NCI-H2196 (cell line): ENCODE measurements around the gene TULP4.
A peak's percentile ranks its signal among the peaks of the same experiment; 100 is the strongest.

Experiments
- DNase-seq: peaks from one replicate; lab custom pipeline; 2025; ENCODE audit not compliant: unreplicated experiment; lab: John Stamatoyannopoulos, UW

TULP4 gene

GRCh38 chr6:158357570-158358216 lies 45.4 kb downstream of the TULP4 start:
- no peak for DNase-seq

GRCh38 chr6:158358450-158359077 lies 46.3 kb downstream of the TULP4 start:
- no peak for DNase-seq

- no peak for DNase-seq
Observed at GRCh38 chr6:158361068-158361467, 48.8 kb downstream of the TULP4 start.

GRCh38 chr6:158361961-158362669 lies 49.9 kb downstream of the TULP4 start:
- DNase-seq, result no peak

- DNase-seq, result no peak
Observed at GRCh38 chr6:158366363-158366762, 54.1 kb downstream of the TULP4 start.

- DNase-seq, result no peak
Observed at GRCh38 chr6:158367816-158368215, 55.6 kb downstream of the TULP4 start.

- no peak for DNase-seq
Observed at GRCh38 chr6:158369241-158369640, 57.0 kb downstream of the TULP4 start.

GRCh38 chr6:158370805-158371204 lies 58.5 kb downstream of the TULP4 start:
- DNase-seq, result no peak

GRCh38 chr6:158371261-158371660 lies 59.0 kb downstream of the TULP4 start:
- DNase-seq, result no peak

GRCh38 chr6:158372574-158372973 lies 60.3 kb downstream of the TULP4 start:
- DNase-seq, result no peak

- DNase-seq, result no peak
Observed at GRCh38 chr6:158373214-158373613, 60.9 kb downstream of the TULP4 start.

GRCh38 chr6:158374020-158374419 lies 61.8 kb downstream of the TULP4 start:
- DNase-seq, result no peak

GRCh38 chr6:158376631-158377081 lies 64.4 kb downstream of the TULP4 start:
- no peak for DNase-seq

GRCh38 chr6:158377860-158378259 lies 65.6 kb downstream of the TULP4 start:
- DNase-seq, result peak; percentile 21

- DNase-seq, result no peak
Observed at GRCh38 chr6:158379336-158379735, 67.1 kb downstream of the TULP4 start.

- DNase-seq, result no peak
Observed at GRCh38 chr6:158381214-158381613, 68.9 kb downstream of the TULP4 start.

- no peak for DNase-seq
Observed at GRCh38 chr6:158382491-158382890, 70.2 kb downstream of the TULP4 start.

GRCh38 chr6:158383057-158383456 lies 70.8 kb downstream of the TULP4 start:
- no peak for DNase-seq

- no peak for DNase-seq
Observed at GRCh38 chr6:158383542-158383941, 71.3 kb downstream of the TULP4 start.

GRCh38 chr6:158384671-158385110 lies 72.4 kb downstream of the TULP4 start:
- no peak for DNase-seq

- no peak for DNase-seq
Observed at GRCh38 chr6:158387036-158387435, 74.8 kb downstream of the TULP4 start.

GRCh38 chr6:158387578-158387977 lies 75.3 kb downstream of the TULP4 start:
- no peak for DNase-seq
